Measurements from ENCODE around the gene RXRB.
A peak's percentile ranks its signal among the peaks of the same experiment; 100 is the strongest.
"Not testable (repeated sequence)": the region's sequence is repeated elsewhere in the genome, so short reads cannot be mapped to it uniquely, and the experiment has no call there.

RXRB gene

GRCh38 chr6:33200219-33201146 is at the start of gene RXRB, which contains the start of gene SLC39A7:
RXRB (minus strand) TSS chr6:33200665; CDS start chr6:33200476, 189 bp downstream.
SLC39A7 (plus strand) TSS chr6:33200867; CDS start chr6:33201246, 379 bp downstream.
- DNase-seq: peak; percentile 75 to 97

- no peak for DNase-seq
These were observed 49.5 kb upstream of the RXRB start for GRCh38 chr6:33249732-33250630.

- peak; percentile 97 to 99 for DNase-seq
These were observed 48.7 kb upstream of the RXRB start for GRCh38 chr6:33248932-33249731.

- DNase-seq: no peak
These were observed 48.1 kb upstream of the RXRB start for GRCh38 chr6:33248643-33248931.

GRCh38 chr6:33247977-33248642 is 47.6 kb upstream of the RXRB start:
- DNase-seq: peak in 1 of 2 experiments; percentile 49

- no peak for DNase-seq
These were observed 43.0 kb upstream of the RXRB start for GRCh38 chr6:33243476-33243875.

GRCh38 chr6:33241968-33242367 is 41.5 kb upstream of the RXRB start:
- DNase-seq: no peak

- no peak for DNase-seq
These were observed 37.3 kb upstream of the RXRB start for GRCh38 chr6:33237741-33238140.

GRCh38 chr6:33236852-33237251 is 36.4 kb upstream of the RXRB start:
- no peak for DNase-seq

- DNase-seq: no peak
These were observed 35.9 kb upstream of the RXRB start for GRCh38 chr6:33236328-33236727.

- no peak for DNase-seq
These were observed 34.8 kb upstream of the RXRB start for GRCh38 chr6:33235221-33235634.

- DNase-seq: not testable (repeated sequence)
These were observed 26.1 kb upstream of the RXRB start for GRCh38 chr6:33226503-33227120.

GRCh38 chr6:33217681-33218080 is 17.2 kb upstream of the RXRB start:
- DNase-seq: no peak

- DNase-seq: no peak
These were observed 16.8 kb upstream of the RXRB start for GRCh38 chr6:33217246-33217645.

GRCh38 chr6:33216117-33216649 is 15.7 kb upstream of the RXRB start:
- DNase-seq: no peak

GRCh38 chr6:33215271-33216116 is 15.0 kb upstream of the RXRB start:
- DNase-seq: no peak

GRCh38 chr6:33213989-33214335 is 13.5 kb upstream of the RXRB start:
- DNase-seq: no peak

- no peak for DNase-seq
These were observed 12.9 kb upstream of the RXRB start for GRCh38 chr6:33213166-33213988.

GRCh38 chr6:33212857-33213165 is 12.3 kb upstream of the RXRB start:
- no peak for DNase-seq
